IPS-11a (cell line): ENCODE measurements around the gene GPNMB.

ENCODE experiments used
- H3K4me3 ChIP-seq: one replicate; pipeline ENCODE4 v1.5.1; 2013; ENCODE audit warnings: low read depth, low read length, control low read depth

The GPNMB gene

GRCh38 chr7:23268167-23268566 lies 21.6 kb downstream of the GPNMB start:
- H3K4me3 ChIP-seq: no peak overlapping the region

GRCh38 chr7:23268746-23269145 lies 22.2 kb downstream of the GPNMB start:
- no peak overlapping the region for H3K4me3 ChIP-seq

GRCh38 chr7:23272275-23272674 lies 25.7 kb downstream of the GPNMB start:
- no peak overlapping the region for H3K4me3 ChIP-seq

GRCh38 chr7:23273141-23273599 lies 26.6 kb downstream of the GPNMB start:
- H3K4me3 ChIP-seq: peak overlapping the region; percentile 6

GRCh38 chr7:23275912-23276311 lies 29.3 kb downstream of the GPNMB start:
- H3K4me3 ChIP-seq: no peak overlapping the region

- H3K4me3 ChIP-seq: no peak overlapping the region
These were observed 29.8 kb downstream of the GPNMB start for GRCh38 chr7:23276376-23276775.

GRCh38 chr7:23276947-23277346 lies 30.4 kb downstream of the GPNMB start:
- H3K4me3 ChIP-seq: no peak overlapping the region

- H3K4me3 ChIP-seq: no peak overlapping the region
These were observed 30.9 kb downstream of the GPNMB start for GRCh38 chr7:23277359-23277989.

- no peak overlapping the region for H3K4me3 ChIP-seq
These were observed 33.4 kb downstream of the GPNMB start for GRCh38 chr7:23279819-23280525.

GRCh38 chr7:23283086-23283485 lies 36.5 kb downstream of the GPNMB start:
- no peak overlapping the region for H3K4me3 ChIP-seq

GRCh38 chr7:23284871-23285270 lies 38.3 kb downstream of the GPNMB start:
- H3K4me3 ChIP-seq: no peak overlapping the region

GRCh38 chr7:23285657-23286646 lies 39.4 kb downstream of the GPNMB start:
- H3K4me3 ChIP-seq: no peak overlapping the region

GRCh38 chr7:23287612-23288011 lies 41.0 kb downstream of the GPNMB start:
- H3K4me3 ChIP-seq: no peak overlapping the region

GRCh38 chr7:23290993-23291392 lies 44.4 kb downstream of the GPNMB start:
- H3K4me3 ChIP-seq: no peak overlapping the region

- no peak overlapping the region for H3K4me3 ChIP-seq
These were observed 45.5 kb downstream of the GPNMB start for GRCh38 chr7:23291957-23292560.

GRCh38 chr7:23292623-23293022 lies 46.0 kb downstream of the GPNMB start:
- H3K4me3 ChIP-seq: no peak overlapping the region

GRCh38 chr7:23293500-23294073 lies 47.0 kb downstream of the GPNMB start:
- no peak overlapping the region for H3K4me3 ChIP-seq

- H3K4me3 ChIP-seq: no peak overlapping the region
These were observed 48.2 kb downstream of the GPNMB start for GRCh38 chr7:23294549-23295400.

- no peak overlapping the region for H3K4me3 ChIP-seq
These were observed 48.8 kb downstream of the GPNMB start for GRCh38 chr7:23295401-23295697.
